ENCODE results near the gene CAPS. TPM values are rescaled to one million over a fixed set of nuclear protein-coding genes. Genes with fewer than 3 reads are reported as not detected.
"Not testable (repeated sequence)": the region's sequence is repeated elsewhere in the genome, so short reads cannot be mapped to it uniquely, and the experiment has no call there.

Gene CAPS
- total RNA-seq, 1 donor from 2014 or later = 3.3 TPM

DNA sequence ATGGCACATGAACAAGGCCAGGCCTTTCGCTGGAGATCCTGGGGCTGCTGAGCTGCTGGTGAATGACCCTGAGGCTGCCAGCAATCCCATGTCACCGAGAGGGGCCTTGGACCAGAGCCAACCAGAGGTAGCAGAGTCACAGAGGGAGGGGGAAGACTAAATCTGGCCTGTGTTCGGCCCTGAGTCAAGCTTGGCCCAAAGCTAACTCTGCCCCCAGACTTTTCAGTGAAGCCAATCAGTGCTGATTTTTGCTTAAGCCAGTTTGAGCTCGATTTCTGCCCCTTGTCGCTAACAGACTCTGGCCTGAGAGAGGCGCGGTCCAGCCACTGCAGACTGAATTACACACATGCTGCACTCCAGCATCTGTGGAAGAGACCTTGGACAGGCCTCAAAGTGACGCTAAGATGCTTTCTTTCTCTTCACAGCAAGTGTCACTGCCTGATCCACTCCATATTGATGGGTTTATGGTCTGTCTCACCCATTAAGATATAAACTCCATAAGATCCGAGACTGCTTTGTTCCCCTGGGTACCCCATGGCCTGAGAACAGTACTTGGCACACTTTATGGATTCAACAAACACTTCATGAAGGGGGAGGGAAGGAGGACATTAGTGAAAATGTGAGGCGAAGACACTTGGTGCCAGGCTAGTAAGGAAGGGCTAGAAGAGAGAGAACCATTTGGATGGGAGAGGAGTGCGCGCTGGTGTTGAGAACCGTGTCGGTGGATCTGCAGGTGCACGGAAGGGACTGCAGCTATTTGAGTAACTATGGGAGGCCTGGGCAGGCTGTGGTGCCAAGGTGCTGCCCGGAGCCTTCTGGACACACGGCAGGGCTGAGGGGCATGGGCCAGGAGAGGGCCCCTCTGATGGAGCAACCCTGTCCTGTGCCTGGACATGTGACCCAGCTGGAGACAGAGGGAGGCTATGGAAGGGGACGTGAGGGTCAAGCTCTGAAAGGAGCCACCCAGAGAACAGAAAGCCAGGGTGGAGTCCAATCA lies 46.2 kb downstream of the CAPS start:
- DNase-seq (ENCODE audit: low spot score) = no peak
- Mint-ChIP-seq H3K27ac (peak overlapping the region; percentile 63), H3K27me3 (ENCODE audit: low read depth) (no peaks in the 10 kb centered on the region), H3K36me3 (ENCODE audit: low read depth) (peaks cover 12% of the 10 kb centered on the region), H3K4me1 (ENCODE audit: low read depth) (peaks cover 45% of the 10 kb centered on the region), H3K9me3 (no peaks in the 10 kb centered on the region), H3K4me3 (ENCODE audit: low read depth) (peak overlapping the region; percentile 7)
- intact Hi-C loops (cut with micrococcal nuclease) = loop anchor here (10.0 kb wide), 1 partner anchor 156 kb away; the partner anchor contains the start of gene NRTN

DNA sequence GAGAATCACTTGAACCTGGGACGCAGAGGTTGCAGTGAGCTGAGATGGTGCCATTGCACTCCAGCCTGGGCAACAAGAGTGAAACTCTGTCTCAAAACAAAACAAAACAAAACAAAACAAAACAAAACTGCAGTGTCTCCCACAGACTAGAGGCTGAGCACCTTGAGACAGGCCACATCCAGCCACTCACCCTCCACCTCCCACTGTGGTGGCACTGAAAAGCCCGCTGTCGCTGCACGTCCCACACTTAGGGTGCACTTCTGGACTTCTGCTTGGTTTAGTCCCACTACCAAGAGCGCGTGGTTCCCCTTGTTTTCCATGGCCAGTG lies 47.6 kb downstream of the CAPS start:
- peak overlapping the region; percentile 69 for H3K4me3 Mint-ChIP-seq (ENCODE audit: low read depth)
- peaks cover 18% of the 10 kb centered on the region for H3K36me3 Mint-ChIP-seq (ENCODE audit: low read depth)
- H3K4me1 Mint-ChIP-seq (ENCODE audit: low read depth) = peaks cover 43% of the 10 kb centered on the region
- not testable (repeated sequence) for DNase-seq (ENCODE audit: low spot score); H3K27me3 Mint-ChIP-seq (ENCODE audit: low read depth); H3K9me3 Mint-ChIP-seq
- intact Hi-C loops (cut with micrococcal nuclease) = loop anchor here (10.0 kb wide), 1 partner anchor 157 kb away; the partner anchor contains the start of gene NRTN
- H3K27ac Mint-ChIP-seq = peak overlapping the region; percentile 83

DNA sequence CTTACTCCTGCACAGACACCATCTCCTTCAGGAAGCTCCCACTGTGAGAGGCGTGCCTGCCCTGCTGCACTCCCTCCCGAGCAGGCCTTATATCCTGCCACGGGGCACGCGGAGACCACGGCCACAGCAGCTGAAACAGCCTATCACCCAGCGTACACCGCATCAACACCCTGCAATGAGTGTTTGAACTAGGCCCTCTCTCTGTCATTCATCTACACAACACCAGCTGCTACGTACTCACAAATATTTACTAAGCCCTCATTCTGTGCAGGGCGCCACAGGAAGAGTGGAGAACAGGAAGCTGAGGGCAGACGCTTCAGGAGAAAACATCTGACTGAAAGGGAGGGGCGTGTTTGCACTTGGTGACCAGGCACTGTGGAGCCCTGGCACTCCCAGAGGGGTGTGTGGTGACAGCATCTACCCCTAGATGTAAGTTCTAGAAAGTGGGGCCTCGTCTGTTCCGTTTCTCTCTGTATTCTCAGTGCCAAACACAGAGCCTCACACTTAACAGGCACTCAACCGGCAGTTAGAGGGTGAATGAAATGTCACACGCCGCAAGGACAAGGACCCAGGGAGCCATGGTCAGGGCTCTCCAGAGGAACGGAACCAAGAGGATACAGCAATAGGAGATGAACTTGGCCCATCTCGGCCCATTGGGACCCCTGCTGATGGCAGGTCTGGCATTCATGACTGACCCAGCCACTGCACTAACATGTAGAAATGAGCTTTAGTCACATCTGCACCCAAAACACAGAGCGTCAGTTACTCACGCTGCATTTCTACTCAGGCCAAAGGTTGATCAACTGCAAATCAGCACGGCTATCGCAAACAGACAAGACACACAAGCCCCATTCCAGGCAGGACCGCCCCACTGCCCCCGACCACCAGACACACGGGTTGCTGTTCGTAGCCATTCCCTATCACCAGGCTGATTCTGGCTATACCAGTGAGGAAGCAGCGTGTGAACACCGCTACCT lies 48.2 kb downstream of the CAPS start:
- peak overlapping the region; percentile 69 for H3K4me3 Mint-ChIP-seq (ENCODE audit: low read depth)
- H3K27me3 Mint-ChIP-seq (ENCODE audit: low read depth) = no peaks in the 10 kb centered on the region
- H3K9me3 Mint-ChIP-seq = no peaks in the 10 kb centered on the region
- H3K27ac Mint-ChIP-seq = peak overlapping the region; percentile 83
- peaks cover 43% of the 10 kb centered on the region for H3K4me1 Mint-ChIP-seq (ENCODE audit: low read depth)
- peaks cover 19% of the 10 kb centered on the region for H3K36me3 Mint-ChIP-seq (ENCODE audit: low read depth)
- DNase-seq (ENCODE audit: low spot score) = peak; percentile 70
- intact Hi-C loops (cut with micrococcal nuclease) = loop anchor here (1.0 to 10.0 kb wide), 2 partner anchors 8 to 157 kb away; partner anchors contain the start of gene NRTN

DNA sequence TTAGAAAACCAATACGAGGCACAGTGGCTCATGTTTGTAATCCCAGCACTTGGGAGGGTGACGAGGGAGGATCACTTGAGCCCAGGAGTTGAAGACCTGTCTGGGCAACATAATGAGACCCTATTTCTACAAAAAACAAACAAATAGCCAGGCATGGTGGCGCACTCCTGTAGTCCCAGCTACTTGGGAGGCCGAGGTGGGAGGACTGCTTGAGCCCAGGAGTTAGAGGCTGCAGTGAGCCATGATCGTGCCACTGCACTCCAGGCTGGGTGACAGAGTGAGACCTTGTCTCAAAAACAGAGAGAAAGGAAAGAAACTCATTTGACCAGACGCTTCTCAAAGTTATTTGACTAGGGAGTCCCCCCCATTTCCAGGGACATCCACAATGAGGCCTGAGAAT lies 49.2 kb downstream of the CAPS start:
- H3K27ac Mint-ChIP-seq = peak overlapping the region; percentile 83
- peaks cover 49% of the 10 kb centered on the region for H3K4me1 Mint-ChIP-seq (ENCODE audit: low read depth)
- peaks cover 20% of the 10 kb centered on the region for H3K36me3 Mint-ChIP-seq (ENCODE audit: low read depth)
- not testable (repeated sequence) for H3K27me3 Mint-ChIP-seq (ENCODE audit: low read depth); DNase-seq (ENCODE audit: low spot score); H3K9me3 Mint-ChIP-seq; H3K4me3 Mint-ChIP-seq (ENCODE audit: low read depth)
- intact Hi-C loops (cut with micrococcal nuclease) = loop anchor here (10.0 kb wide), 1 partner anchor 158 kb away; the partner anchor contains the start of gene NRTN

DNA sequence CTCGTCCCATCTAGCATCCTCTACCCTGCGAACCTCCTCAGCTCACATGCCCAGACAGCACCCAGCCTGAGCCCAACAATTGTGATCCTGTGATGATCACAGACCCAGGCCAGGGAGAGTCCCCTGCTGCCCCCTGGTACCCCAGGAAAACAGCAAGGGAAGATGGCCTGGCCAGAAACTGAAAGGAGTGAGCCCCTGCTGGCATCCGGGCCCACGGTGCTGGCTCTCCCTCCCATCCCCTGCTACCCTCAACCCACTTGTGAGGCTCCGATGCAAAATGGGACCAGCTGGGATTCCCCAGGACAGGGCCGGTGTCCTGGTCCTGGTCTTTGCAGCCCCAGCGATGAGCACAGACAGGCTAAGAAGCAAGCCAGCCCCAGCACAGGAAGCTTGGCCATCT lies 49.8 kb downstream of the CAPS start:
- H3K36me3 Mint-ChIP-seq (ENCODE audit: low read depth) = peaks cover 23% of the 10 kb centered on the region
- intact Hi-C loops (cut with micrococcal nuclease) = loop anchor here (10.0 kb wide), 1 partner anchor 159 kb away; the partner anchor contains the start of gene NRTN

DNA sequence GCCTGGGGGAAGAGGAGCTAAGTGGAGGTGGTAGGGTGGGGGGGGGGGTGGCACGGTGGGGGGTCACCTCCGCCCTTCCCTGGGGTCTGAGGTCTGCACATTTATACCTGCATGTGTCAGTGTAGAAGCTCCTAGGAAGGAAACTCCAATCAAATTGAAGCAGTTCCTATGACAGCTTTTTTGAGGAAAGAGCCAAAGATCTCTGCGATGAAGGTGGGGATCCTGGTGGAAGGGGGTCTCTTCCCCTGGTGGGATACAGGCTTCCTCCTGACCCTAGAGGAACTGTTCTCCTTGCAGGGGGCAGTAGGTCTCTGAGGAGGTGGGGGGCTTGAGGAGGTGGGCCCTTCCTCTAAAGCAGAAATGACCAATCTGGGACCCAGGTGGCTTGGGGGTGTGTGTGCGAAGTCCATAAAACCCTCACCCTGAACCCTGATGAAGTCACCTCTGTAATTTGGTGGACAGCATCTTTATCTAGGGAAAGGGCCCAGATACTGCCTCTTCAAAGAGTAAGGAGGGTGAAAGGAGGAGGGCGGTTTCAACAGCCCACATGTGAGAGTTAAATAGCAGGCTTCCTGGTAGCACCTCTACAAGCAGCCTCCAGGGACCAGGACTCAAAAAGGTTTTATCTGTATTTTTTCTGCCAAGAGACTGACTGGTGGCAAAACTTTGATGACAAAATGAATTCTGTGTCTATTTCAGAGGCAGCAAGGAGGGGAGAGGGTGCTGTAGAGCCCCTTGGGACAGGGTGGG lies 50.9 kb downstream of the CAPS start:
- peaks cover 23% of the 10 kb centered on the region for H3K36me3 Mint-ChIP-seq (ENCODE audit: low read depth)
- no peaks in the 10 kb centered on the region for H3K27me3 Mint-ChIP-seq (ENCODE audit: low read depth)
- no peak for DNase-seq (ENCODE audit: low spot score)
- peak overlapping the region; percentile 1 for H3K27ac Mint-ChIP-seq
- peaks cover 53% of the 10 kb centered on the region for H3K4me1 Mint-ChIP-seq (ENCODE audit: low read depth)
- H3K4me3 Mint-ChIP-seq (ENCODE audit: low read depth) = no peak overlapping the region
- intact Hi-C loops (cut with micrococcal nuclease) = loop anchor here (10.0 kb wide), 1 partner anchor 160 kb away; the partner anchor contains the start of gene NRTN
- no peaks in the 10 kb centered on the region for H3K9me3 Mint-ChIP-seq

More for the DNA sequence above, 49.8 kb downstream of the CAPS start:
- no peak for DNase-seq (ENCODE audit: low spot score)
- Mint-ChIP-seq H3K4me1 (ENCODE audit: low read depth) (peaks cover 55% of the 10 kb centered on the region), H3K9me3 (no peaks in the 10 kb centered on the region), H3K27ac (peak overlapping the region; percentile 83), H3K4me3 (ENCODE audit: low read depth) (no peak overlapping the region), H3K27me3 (ENCODE audit: low read depth) (no peaks in the 10 kb centered on the region)

Other genes starting within 250 kb of the CAPS start
- 54.3 and 60.9 TPM in 2 replicates for gene MICOS13, start 233.7 kb upstream of the CAPS start, total RNA-seq
- 2.0 and 2.5 TPM in 2 replicates for gene HSD11B1L, start 233.2 kb upstream of the CAPS start, total RNA-seq
- 996 and 1,031 TPM in 2 replicates for gene RPL36, start 224.0 kb upstream of the CAPS start, total RNA-seq
- 192 and 196 TPM in 2 replicates for gene LONP1, start 194.1 kb upstream of the CAPS start, total RNA-seq
- gene CATSPERD, start 193.6 kb upstream of the CAPS start, total RNA-seq = not detected in 2 replicates
- 5.7 and 6.1 TPM in 2 replicates for gene PRR22, start 129.5 kb upstream of the CAPS start, total RNA-seq
- gene DUS3L, start 123.1 kb upstream of the CAPS start, total RNA-seq = 74.0 and 84.3 TPM in 2 replicates
- gene NRTN, start 109.2 kb upstream of the CAPS start, total RNA-seq = 0.85 and 0.87 TPM in 2 replicates
- not detected in 2 replicates for gene FUT6, start 74.6 kb upstream of the CAPS start, total RNA-seq
- not detected in 2 replicates for gene FUT3, start 62.8 kb upstream of the CAPS start, total RNA-seq
- not detected in 2 replicates for gene FUT5, start 43.7 kb upstream of the CAPS start, total RNA-seq
- 230 and 246 TPM in 2 replicates for gene NDUFA11, start 10.5 kb upstream of the CAPS start, total RNA-seq
- 3.1 and 3.8 TPM in 2 replicates for gene VMAC, start 9.4 kb upstream of the CAPS start, total RNA-seq
- gene RANBP3, start 63.9 kb downstream of the CAPS start, total RNA-seq = 98.2 and 105 TPM in 2 replicates
- 8.7 and 12.5 TPM in 2 replicates for gene RFX2, start 196.2 kb downstream of the CAPS start, total RNA-seq
- gene ACSBG2, start 221.4 kb downstream of the CAPS start, total RNA-seq = not detected in 2 replicates

Data from activated T-helper 2 cell treated with anti-CD3 and anti-CD28 coated beads, Interferon-gamma antibody, Interleukin-2, Interleukin-4, amounts not matched to agents 10 μg/mL and 5 μg/mL and 100 μg/mL, durations not matched to agents 14 hours and 24 hours and 36 hours (primary cell).